Glutamatergic neuron (in vitro differentiated cells): ENCODE data around the gene ZSWIM4. TPM values are rescaled to one million over a fixed set of nuclear protein-coding genes. Genes with fewer than 3 reads are reported as not detected.
A peak's percentile ranks its signal among the peaks of the same experiment; 100 is the strongest.

Experiments used
- DNase-seq: peaks from one replicate; pipeline ENCODE4 v3.0.0; 2022
- H3K27ac Mint-ChIP-seq: one replicate; pipeline ENCODE4 v1.8.0; 2020; ENCODE audit warnings: mild to moderate bottlenecking, mixed read lengths, inconsistent platforms; ENCODE audit not compliant: unreplicated experiment
- H3K27me3 Mint-ChIP-seq: one replicate; pipeline ENCODE4 v1.8.0; 2020; ENCODE audit warnings: mild to moderate bottlenecking, moderate library complexity, mixed read lengths, inconsistent platforms; ENCODE audit not compliant: unreplicated experiment
- H3K36me3 Mint-ChIP-seq: one replicate; pipeline ENCODE4 v1.8.0; 2020; ENCODE audit warnings: mild to moderate bottlenecking, mixed read lengths, inconsistent platforms; ENCODE audit not compliant: unreplicated experiment
- H3K4me1 Mint-ChIP-seq: one replicate; pipeline ENCODE4 v1.8.0; 2020; ENCODE audit warnings: mild to moderate bottlenecking, low read depth, mixed read lengths, inconsistent platforms; ENCODE audit not compliant: unreplicated experiment
- H3K4me3 Mint-ChIP-seq: one replicate; pipeline ENCODE4 v1.8.0; 2020; ENCODE audit warnings: mild to moderate bottlenecking, mixed read lengths, inconsistent platforms; ENCODE audit not compliant: unreplicated experiment
- H3K9me3 Mint-ChIP-seq: one replicate; pipeline ENCODE4 v1.8.0; 2020; ENCODE audit warnings: mild to moderate bottlenecking, moderate library complexity, mixed read lengths, inconsistent platforms; ENCODE audit not compliant: unreplicated experiment
- total RNA-seq: library from RNA; stranded (reverse); fragmentation: NEBNext Ultra II Directional; extraction: Animal tissue kit (Norgen Biotek cat#: 25700); gene quantifications from one replicate; pipeline ENCODE4 v1.2.1, GENCODE V29; 2021; ENCODE audit not compliant: unreplicated experiment
- TF ChIP-seq, protein P1 (sequence below): fragments of 200-600 bp; sonication (generic); IDR thresholded peaks from one replicate; pipeline ENCODE4 v1.5.0; 2021; ENCODE audit not compliant: partially characterized antibody, unreplicated experiment

ZSWIM4 gene
- total RNA-seq, 1 donor from 2014 or later, result 46.0 TPM

DNA sequence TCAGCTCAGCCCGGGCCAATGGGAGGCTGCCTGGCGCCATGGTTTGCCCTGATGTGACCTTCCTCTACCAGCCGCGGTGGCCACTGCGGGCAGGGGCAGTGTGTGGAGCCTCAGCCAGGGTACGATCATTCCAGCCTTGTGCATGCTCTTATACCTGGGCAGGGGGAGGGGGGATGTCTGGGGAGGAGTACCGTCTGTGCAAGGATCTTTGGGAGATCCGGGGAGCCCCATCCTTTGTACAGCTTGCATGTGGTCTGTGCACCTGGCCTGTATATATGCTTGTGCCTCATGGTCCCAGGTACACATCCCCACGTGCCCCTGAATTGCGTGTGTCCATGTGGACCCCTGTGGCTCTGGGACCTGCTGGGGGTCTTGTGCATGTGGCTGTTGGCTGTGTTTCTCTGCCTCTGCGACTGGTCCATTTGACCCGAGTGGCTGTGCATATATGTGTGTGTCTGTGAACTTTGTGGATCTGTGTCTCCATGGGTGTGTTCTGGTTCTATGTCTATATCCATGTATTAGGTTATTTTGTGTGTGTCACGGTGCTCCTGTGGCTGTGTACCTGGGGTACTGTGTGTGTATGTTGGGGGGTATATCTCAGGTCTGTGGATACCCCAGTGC is 68.9 kb downstream of the ZSWIM4 start:
- H3K27me3 Mint-ChIP-seq, result peaks cover 30% of the 10 kb centered on the region
- TF ChIP-seq, protein P1, sequence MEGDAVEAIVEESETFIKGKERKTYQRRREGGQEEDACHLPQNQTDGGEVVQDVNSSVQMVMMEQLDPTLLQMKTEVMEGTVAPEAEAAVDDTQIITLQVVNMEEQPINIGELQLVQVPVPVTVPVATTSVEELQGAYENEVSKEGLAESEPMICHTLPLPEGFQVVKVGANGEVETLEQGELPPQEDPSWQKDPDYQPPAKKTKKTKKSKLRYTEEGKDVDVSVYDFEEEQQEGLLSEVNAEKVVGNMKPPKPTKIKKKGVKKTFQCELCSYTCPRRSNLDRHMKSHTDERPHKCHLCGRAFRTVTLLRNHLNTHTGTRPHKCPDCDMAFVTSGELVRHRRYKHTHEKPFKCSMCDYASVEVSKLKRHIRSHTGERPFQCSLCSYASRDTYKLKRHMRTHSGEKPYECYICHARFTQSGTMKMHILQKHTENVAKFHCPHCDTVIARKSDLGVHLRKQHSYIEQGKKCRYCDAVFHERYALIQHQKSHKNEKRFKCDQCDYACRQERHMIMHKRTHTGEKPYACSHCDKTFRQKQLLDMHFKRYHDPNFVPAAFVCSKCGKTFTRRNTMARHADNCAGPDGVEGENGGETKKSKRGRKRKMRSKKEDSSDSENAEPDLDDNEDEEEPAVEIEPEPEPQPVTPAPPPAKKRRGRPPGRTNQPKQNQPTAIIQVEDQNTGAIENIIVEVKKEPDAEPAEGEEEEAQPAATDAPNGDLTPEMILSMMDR, result no peak
- no peaks in the 10 kb centered on the region for H3K36me3 Mint-ChIP-seq
- H3K4me3 Mint-ChIP-seq, result peak overlapping the region; percentile 86
- H3K9me3 Mint-ChIP-seq, result peaks cover 9% of the 10 kb centered on the region
- peak overlapping the region; percentile 73 for H3K27ac Mint-ChIP-seq
- DNase-seq, result no peak
- H3K4me1 Mint-ChIP-seq, result peaks cover 2% of the 10 kb centered on the region

DNA sequence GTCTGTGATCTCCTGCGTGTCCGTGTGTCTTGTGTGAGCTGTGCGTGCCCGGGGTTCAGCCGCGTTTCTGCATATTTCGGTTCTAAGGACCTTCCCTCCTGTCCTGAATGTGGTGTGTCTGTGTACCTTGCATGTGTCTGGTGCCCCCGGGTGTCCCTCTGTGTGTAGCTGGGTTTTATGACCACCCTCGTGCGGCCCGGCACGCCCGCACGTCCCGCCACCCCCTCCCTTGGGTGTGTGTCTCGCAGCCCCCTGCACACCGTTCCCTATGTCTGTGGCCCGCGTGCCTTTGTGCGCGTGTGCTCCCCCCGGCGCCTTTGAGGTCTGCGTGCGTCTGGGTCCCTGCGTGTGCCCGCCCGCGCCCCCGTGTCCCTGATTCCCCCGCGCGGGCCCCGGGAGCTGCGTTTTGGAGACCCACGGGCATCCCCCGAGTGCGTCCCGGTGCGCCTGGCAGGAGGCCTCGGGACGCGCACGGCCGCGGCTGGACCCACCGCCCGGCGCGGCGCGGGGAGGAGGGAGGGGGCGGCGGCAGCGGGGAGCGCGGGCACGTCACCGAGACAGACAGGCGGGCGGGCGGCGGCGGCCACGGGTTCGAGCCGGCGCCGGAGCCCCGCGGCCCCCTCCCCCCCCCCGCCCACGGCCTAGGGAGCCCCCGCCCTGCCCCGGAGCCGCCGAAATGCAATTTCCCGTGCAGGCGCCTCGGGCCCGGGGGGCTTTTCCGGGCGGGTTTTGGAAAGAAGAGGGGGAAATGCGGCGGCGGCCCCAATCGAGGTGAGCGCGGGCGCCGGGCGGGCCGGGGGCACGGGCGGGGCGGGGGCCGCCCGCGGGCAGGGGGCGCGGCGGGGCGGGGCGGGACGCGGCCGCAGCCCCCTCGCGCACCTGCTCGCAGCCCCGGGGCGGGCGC is 69.7 kb downstream of the ZSWIM4 start:
- peak overlapping the region; percentile 73 for H3K27ac Mint-ChIP-seq
- H3K27me3 Mint-ChIP-seq, result peaks cover 31% of the 10 kb centered on the region
- H3K4me1 Mint-ChIP-seq, result peaks cover 2% of the 10 kb centered on the region
- no peaks in the 10 kb centered on the region for H3K36me3 Mint-ChIP-seq
- no peak for DNase-seq
- H3K9me3 Mint-ChIP-seq, result peaks cover 9% of the 10 kb centered on the region
- TF ChIP-seq, protein P1, result no peak
- H3K4me3 Mint-ChIP-seq, result peak overlapping the region; percentile 86

DNA sequence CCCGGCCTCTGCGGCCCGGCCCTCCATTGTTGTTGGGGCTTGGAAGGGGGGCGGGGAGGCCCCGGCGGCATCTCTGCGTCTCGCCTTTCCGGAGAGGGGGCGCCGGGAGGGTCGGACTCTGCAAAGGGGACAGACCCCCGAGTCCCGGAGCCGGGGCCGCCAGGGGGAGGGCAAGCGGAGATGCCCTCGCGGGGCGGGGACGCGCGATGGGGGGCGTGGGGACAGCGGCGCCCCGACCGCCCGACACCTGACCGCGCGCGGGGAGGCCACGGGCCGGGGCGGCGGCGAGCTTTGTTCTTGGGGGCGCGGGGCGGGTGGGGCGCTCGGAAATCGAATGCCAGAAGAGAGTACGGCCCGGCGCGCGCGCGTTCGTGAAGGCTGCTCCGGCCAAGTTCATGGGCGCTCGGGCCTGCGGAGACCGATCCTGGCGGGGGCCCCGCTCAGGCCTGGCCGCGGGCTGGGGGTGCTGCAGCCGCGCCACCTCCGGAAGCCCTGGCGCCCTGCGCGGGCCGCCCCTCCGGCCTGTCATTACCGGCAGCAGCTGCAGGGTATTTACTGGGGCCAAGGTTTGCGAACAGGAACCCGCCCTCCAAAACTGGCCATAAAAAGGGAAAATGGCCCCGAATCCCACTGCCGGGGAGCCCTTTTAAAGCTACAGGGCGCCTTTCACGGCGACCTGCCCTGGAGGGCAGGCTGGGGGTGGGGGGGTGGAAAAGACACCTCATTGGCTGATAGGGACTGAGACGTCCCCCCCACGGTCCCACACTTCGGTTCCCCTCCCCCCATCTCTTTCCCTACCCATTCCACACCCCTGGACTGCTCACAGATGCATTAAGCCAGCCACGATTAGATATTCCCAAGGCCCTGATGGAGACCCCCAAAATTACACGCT is 70.6 kb downstream of the ZSWIM4 start:
- Mint-ChIP-seq H3K36me3 (no peaks in the 10 kb centered on the region), H3K27ac (peak overlapping the region; percentile 66), H3K4me1 (peaks cover 3% of the 10 kb centered on the region), H3K9me3 (peaks cover 9% of the 10 kb centered on the region), H3K4me3 (peak overlapping the region; percentile 83), H3K27me3 (peaks cover 38% of the 10 kb centered on the region)
- DNase-seq, result no peak
- TF ChIP-seq, protein P1, result no peak

DNA sequence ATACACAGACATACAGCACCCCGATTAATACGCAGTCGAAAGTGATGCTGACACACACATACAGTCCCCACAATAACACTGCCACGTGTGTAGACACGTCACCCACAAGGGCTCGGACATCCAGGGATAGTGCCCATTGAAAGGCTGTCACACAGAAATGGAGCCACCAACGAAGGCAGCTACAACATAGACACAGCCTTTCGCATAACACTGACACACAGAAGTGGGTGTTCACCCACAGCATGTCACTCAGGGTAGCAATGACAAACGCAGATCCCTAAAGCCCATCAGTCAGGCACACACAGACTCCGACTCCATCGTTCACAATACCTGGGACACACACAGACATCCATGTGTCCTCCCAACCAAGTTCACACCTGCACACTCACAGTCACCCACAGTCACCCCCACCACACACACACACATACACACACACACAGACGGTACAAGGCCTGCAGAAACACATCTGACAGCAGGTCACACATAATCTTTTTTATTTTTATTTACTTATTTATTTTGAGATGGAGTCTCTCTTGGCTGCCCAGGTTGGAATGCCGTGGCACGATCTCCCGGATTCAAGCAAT is 71.3 kb downstream of the ZSWIM4 start:
- H3K27ac Mint-ChIP-seq, result peak overlapping the region; percentile 66

More for the DNA sequence above, 71.3 kb downstream of the ZSWIM4 start:
- H3K36me3 Mint-ChIP-seq, result no peaks in the 10 kb centered on the region
- no peak for DNase-seq
- peaks cover 12% of the 10 kb centered on the region for H3K9me3 Mint-ChIP-seq
- peaks cover 40% of the 10 kb centered on the region for H3K27me3 Mint-ChIP-seq
- TF ChIP-seq, protein P1, result no peak
- peaks cover 7% of the 10 kb centered on the region for H3K4me1 Mint-ChIP-seq
- H3K4me3 Mint-ChIP-seq, result peak overlapping the region; percentile 83
